Fibroblast of skin of left biceps (primary cell): ENCODE results near the gene ATP6V1A.
"Not testable (repeated sequence)": the region's sequence is repeated elsewhere in the genome, so short reads cannot be mapped to it uniquely, and the experiment has no call there.

Source experiments
- DNase-seq, 2 experiments: peaks; one replicate each; pipeline ENCODE4 v3.0.0-alpha.2; 2013; ENCODE audit warnings: low read depth in 2 of 2

ATP6V1A gene

DNA sequence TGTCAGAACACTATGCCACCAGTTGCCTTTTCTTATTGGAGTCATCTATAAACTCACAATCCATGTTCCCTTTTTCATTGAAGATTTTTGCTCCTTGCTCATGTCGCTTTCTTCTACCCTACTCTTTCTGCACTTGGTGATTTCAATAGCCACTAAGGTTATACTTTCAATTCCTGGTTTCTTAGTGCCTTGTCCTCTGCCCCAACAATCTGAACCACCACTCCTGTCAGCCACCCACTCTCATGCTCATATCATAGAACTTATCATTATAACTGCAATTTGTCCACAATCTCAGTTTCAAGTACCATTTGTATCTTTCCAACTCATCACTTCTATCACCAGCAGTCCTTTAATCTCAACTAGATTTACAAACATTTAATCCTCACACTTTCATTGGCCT is 81.8 kb downstream of the ATP6V1A start:
- DNase-seq = no peak

DNA sequence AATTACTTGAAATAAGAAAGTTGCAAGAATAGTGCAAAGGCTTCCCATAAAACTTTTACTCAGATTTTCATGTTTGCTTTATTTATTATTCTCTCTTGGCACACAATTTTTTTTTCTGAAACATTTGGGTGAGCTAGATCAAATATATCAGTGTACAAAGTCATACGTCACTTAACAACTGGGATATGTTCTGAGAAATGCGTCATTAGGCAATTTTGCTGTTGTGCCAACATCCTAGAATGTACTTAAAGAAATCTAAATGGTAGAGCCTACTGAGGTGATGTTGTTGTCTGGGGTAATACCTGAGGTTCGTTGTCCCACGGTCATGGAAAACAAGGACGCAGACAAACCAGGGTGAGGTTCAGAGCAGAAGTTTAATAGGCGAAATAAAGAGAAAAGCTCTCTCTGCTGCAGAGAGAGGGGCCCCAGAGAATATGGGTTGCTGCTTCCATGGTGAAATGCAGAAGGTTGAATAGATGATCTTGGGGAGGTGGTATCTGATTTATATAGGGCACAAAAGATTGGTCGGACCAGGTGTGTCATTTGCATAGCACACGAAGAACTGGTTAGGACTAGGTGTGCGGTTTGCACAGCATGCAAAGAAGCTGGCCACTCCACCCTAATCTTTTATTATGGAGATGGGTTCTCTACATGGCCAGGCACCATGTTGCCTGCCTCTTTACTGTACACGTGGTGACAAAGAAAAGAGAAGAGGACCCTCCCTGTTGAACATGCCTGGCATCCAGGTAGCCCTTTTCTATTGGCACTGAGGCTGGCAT is 82.9 kb downstream of the ATP6V1A start:
- DNase-seq = no peak

DNA sequence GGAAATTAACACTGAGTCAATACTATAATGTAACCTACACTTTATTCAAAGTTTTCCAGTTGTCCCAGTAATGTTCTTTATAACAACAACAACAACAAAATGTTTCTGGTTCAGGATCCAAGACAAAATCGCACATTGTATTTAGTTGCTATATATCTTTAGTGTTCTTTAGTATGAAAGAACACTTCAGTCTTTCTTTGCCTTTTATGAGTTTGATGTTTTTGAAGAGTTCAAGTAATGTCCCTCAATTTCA is 84.2 kb downstream of the ATP6V1A start:
- DNase-seq = no peak

DNA sequence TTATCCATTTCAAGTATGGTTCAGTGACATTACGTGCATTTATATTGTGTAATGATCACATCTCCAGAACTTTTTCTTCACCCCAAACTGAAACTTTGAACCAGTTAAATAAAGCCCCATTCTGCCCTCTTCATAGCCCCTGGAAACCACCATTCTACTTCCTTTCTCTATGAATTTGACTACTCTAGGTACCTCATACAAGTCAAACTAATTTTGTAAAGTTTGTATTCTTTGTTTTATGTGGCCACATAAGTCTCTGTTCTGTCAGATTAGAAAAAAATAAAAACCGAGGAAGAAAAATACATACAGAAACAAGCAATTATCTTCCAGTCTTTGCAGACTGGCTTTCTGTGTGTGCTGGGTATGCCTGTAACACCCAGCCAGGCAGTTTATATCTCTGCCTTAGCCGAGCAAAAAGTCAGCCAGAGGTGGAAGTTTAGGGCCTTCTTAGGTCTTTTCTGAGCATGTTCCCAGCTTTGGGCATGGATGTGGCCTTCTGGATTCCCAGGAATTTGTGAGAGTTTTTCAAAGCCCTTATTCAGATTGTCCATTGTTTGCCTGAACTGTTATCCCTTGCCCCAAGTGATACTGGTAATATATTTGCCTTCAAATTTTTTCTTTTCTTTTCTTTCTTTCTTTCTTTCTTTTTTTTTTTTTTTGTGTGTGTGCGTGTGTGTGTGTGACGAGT is 85.8 kb downstream of the ATP6V1A start:
- DNase-seq = no peak

DNA sequence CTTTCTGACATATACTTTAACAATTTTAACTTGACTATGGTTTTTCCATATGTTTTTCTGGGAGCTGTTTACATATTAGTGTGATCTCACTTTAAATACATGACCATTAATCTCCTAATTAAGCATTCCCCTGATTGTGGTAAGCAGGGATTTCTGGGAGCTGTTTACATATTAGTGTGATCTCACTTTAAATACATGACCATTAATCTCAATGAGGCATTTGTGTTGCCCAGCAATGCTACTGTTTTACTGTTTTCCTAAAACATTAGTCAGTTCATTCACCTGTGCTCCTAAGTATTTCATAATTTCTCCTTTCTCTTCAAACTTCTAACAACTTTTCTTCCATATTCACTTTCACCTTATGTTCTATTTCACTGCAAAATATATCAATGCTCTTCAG is 88.1 kb downstream of the ATP6V1A start:
- no peak for DNase-seq

DNA sequence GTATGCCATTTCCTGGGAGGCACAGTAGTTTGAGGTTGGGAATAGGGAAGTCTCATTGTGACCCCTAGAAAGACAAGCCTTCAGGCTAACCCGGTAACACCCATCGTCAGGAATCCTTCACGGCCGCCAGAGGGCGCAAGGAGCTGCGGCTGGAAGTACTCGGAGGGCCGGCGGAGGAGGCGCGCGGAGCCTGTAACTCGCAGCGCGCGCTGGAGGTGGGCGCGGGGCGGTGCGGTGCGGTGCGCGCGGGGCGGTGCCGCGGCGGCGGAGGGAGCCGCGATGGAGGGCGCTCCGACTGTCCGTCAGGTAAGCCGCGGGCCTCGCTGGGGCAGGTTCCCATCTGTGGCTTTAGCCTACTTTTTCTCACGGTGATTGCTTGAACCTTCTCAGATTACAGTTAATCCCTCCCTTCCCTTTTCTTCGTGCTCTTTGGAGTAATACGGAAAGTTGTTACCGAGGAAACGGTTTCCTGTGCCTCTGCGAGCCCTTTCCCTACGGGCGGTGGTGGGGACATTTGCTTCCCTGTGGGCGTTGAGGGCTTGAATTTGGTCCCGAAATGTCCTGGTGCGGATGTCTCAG is 91.9 kb downstream of the ATP6V1A start, which contains the start of gene GRAMD1C:
GRAMD1C (plus strand) TSS at position 158 of the 579 bp plus-strand sequence; CDS start at position 280, 122 bp downstream.
- peak; percentile 64 to 69 for DNase-seq

DNA sequence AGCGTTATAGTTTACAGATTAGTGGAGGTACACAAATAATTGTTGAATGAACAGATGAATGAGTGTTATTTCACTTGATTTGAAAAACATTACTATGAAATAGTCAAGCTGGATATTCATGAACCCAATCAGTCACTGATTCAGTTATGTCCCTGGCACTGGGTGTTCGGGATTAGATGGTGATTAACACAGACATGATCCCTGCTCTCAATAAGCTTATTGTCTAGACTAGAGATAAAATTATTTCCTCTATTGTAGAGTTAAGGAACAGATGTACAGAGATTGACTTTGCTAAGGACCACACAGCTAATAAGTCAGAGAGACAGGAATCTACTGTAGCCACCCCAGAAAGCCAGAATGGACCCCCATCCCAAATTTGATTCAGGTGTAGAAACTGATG is 92.7 kb downstream of the ATP6V1A start:
- no peak for DNase-seq

DNA sequence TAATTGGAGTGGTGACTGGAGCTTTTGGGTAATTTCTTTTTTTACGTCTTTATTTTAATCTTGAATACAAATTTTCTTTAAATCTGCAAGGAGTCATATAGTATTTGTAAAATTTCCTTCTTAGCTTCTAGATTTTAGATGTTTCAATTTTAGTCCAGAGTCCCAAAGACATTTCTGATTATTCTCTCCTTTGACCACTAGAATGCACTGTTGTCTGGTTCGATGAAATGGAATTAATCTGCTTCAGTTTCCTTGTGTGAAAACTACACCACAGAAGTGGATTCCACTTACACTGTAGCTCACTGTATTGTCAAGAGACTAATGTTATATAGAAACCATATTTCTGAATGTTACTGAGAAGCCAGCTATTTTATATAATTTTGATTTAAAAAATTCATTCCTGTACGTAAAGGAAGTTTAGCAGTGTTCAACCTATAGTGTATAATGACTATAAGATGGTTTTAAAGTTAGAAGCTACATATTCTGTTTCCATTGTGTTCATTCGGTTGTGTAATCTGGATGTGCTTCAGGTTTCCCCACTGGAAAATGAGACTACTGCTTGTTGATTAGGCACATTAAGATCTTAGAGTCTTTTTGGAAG is 97.9 kb downstream of the ATP6V1A start:
- peak in 1 of 2 experiments; percentile 12 for DNase-seq

DNA sequence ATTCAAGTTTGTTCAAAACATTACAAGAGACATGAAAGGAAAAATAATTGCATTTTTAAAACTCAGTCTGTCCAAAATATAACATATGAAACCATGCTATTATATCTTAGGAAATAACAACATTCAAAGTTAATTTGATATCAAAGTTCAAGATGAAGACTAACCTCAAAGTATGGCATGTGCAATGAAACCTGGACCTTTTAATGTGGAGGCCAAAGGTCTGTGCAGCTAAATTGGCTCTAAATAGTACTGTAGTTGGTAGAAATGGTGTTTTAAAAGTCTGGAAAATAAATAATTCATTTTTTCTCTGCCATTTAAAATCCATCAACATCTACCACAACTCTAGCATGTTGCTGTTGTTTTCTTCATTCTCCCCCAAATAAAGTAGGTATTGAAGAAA is 100.4 kb downstream of the ATP6V1A start:
- no peak for DNase-seq

DNA sequence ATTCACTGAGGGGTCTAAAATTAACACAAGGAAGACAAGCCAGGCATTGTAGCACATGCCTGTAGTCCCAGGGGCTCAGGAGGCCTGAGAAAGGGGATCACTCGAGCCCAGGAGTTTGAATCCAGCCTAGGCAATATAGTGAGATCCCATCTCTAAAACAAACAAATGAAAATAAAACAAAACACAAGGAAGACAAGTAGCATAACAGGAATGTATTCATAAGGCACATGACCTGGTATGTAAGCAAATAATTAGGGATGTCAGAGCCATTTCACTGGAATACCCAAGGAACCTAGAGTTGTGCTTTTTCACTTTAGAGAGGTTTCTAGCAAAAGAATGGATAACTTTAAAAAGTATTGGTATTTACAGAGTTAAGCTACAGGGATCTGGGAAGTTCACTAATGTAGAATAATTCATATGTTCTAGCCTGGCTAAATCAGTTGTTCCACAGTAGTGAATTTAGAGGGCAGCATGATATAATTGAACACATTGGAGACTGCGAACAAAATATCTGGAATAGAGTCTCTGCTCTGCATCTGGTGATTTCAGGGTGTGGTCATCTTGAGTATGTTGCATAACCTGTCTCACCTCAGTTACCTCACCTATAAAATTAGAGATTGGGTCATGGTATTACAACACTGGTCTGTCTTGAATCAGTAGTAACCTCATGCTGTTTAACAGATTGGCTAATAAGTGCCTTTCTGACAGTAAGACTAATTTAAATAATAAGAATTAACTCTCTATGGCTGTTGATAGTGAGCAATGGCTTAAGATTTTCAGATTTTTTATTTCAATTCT is 101.0 kb downstream of the ATP6V1A start:
- no peak for DNase-seq

DNA sequence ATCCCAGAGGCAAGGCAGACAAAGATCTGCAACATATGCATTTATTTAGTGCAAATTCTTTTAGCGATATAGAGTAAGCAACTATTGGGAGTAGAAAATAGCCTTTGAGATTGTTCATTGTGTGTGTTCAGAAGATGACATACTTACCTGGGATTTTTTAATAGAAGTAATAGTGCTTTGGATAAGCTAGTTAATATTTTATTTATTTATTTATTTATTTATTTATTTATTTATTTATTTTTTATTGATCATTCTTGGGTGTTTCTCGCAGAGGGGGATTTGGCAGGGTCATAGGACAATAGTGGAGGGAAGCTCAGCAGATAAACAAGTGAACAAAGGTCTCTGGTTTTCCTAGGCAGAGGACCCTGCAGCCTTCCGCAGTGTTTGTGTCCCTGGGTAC is 102.2 kb downstream of the ATP6V1A start:
- DNase-seq = not testable (repeated sequence)

DNA sequence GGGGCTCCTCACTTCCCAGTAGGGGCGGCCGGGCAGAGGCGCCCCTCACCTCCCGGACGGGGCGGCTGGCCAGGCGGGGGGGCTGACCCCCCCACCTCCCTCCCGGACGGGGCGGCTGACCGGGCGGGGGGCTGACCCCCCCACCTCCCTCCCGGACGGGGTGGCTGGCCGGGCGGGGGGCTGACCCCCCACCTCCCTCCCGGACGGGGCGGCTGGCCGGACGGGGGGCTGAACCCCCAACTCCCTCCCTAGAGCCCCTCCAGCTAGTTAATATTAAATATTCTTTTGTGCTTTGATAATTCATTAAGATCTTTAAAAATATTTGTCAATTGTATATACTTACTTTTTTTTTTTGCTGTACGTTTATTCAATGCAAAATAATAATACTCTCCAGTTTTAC is 103.0 kb downstream of the ATP6V1A start:
- not testable (repeated sequence) for DNase-seq

DNA sequence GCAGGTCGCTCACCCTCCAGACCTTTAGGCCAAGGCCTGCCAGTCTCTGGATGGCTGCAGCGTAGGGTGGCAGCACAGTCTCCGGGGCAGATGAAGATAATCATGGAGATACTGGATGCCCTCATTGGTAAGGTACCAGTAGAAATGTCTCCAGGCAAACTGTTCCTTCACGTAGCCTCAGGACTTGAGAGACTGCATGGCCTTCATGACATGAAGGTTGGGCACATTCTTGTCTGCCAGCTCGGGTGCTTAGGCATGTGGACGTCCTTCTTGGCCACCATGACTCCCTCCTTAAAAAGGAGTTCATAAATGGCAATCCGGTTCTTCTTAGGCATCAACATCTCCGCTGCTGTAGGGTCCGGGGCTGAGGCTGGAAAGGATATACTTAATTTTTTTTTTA is 103.6 kb downstream of the ATP6V1A start:
- DNase-seq = not testable (repeated sequence)

DNA sequence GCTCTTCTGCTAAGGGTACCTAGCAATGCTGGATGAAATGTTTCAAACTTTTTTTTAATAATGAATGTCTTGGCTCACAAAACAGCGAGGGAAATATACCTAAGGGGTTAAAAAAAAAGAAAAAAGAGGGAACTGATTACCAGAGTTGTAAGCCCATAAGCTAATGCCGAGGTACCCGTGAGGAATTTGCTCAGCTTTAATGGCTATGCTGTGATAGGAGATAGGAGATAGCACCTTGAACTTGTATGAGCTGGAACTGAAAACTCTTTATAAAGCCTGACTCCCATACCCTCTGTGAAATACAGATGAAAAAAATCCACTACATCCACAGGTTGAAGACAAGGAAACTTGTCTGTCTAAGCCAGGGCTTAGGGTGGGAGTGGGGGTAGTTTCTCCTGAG is 105.7 kb downstream of the ATP6V1A start:
- DNase-seq = no peak
